HG02970 (cell line): ENCODE results near the gene SRPRB.

ENCODE experiments used
- ATAC-seq: cut with Tn5 transposase; IDR thresholded peaks from one replicate; pipeline ENCODE4 v1.9.1; 2021; ENCODE audit warnings: mild to moderate bottlenecking, moderate library complexity, moderate number of reproducible peaks; ENCODE audit not compliant: unreplicated experiment, low FRiP score

SRPRB gene

GRCh38 chr3:133840055-133840737 is 34.6 kb downstream of the SRPRB start:
- no peak for ATAC-seq

- ATAC-seq: no peak
Observed at GRCh38 chr3:133840767-133841166, 35.2 kb downstream of the SRPRB start.

- ATAC-seq: no peak
Observed at GRCh38 chr3:133841196-133841595, 35.6 kb downstream of the SRPRB start.

DNA sequence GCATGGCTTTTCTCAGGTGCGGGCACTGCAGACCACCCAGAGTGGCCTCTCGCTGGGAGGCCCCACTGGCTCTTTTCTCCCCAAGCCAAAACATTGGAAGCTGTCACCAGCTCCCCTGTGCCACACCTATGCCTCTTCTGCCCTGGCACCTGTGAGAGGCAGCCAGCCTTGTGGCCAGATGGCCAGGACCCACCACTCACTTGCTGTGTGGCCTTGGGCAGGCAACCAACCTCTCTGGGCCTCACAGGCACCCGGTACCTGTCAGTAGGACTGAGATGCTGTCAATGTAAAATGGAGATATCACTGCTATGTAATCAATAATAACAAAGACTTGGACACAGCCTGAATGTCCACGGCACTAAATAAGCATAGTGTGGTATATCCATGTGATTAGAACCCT is 36.5 kb downstream of the SRPRB start:
- no peak for ATAC-seq

DNA sequence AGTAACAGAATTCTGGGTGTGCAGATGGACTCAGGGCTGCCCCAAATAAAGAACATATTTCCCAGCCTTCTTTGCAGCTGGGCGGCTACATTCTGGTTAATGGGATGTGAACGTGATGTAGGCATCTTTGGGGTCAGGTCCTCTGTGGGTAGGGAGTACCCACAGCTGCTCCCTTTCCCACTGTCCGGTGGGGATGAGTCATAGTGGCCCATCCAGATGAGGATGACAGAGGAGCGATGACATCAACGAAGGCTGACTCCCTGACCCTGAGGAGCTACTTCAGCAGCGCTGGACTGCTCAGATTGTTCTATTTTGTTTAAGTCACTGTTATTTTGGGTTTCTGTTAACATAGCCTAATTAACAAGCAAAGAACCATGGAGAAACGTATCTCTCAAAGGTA is 38.0 kb downstream of the SRPRB start:
- no peak for ATAC-seq

DNA sequence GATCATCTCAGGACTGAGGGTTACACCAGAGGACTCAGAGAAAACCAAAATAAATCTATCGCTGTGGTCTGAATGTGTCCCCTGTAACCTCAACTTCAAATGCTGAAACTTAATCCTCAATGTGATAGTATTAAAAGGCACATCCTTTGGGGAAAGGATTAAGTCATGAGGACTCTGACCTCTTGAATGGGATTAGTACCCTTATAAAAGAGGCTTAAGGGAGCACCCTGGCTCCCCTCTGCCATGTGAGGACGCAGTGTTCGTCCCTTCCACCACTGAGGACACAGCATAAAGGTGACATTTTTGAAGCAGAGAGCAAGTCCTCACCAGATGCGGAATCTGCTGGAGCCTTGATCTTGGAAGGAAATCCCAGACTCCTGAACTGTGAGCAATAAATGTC is 39.5 kb downstream of the SRPRB start:
- no peak for ATAC-seq

DNA sequence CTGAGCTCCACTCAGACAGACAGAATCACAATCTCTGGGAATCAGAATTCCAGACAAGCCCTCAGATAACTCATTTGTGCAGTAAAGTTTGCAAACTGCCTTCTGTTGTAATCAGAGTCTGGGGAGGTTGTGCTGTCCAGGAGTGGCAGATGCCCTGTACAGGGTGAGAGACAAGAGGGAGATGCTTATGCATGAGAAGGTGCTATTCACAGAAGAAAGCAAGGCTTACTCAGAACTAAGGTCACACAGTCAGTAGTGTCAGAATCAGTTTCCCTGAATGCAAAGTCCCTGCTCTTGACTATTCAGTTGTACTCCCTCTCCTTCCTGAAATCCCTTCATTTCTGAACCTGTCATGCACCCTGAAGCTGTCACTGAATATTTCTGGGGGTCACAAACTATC is 43.7 kb downstream of the SRPRB start:
- no peak for ATAC-seq

- no peak for ATAC-seq
Observed at GRCh38 chr3:133850034-133850433, 44.4 kb downstream of the SRPRB start.

DNA sequence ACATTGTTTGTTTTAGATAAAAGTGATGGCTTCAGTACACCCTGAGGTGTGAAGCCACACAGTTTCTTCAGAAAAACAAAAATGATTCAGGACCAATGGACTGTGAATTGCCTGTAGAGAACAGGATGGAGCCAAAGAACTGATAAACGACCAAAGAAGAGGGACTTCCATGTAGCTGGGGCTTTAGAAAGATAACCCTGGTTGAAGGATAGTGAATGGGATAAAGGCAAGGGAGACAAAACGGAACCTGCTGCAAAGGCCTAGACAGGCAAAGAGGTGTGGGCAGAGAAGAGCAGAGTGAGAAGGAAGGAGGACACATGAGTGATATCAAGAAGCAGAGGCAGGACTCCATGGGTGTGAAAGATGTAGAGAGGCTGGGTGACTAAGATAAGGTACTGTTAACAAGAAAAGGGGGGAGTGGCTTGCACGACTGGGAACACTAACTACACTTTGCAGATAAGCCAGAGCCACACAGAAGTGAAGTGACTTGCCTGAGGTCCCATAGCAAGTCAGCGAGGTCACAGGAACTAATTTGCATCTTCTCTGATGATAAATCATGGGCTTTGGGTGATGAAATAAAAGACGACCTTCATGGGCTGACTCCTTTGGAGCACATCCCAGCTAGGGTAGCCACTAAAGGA is 45.8 kb downstream of the SRPRB start:
- ATAC-seq: no peak

- ATAC-seq: no peak
Observed at GRCh38 chr3:133851931-133852330, 46.3 kb downstream of the SRPRB start.

DNA sequence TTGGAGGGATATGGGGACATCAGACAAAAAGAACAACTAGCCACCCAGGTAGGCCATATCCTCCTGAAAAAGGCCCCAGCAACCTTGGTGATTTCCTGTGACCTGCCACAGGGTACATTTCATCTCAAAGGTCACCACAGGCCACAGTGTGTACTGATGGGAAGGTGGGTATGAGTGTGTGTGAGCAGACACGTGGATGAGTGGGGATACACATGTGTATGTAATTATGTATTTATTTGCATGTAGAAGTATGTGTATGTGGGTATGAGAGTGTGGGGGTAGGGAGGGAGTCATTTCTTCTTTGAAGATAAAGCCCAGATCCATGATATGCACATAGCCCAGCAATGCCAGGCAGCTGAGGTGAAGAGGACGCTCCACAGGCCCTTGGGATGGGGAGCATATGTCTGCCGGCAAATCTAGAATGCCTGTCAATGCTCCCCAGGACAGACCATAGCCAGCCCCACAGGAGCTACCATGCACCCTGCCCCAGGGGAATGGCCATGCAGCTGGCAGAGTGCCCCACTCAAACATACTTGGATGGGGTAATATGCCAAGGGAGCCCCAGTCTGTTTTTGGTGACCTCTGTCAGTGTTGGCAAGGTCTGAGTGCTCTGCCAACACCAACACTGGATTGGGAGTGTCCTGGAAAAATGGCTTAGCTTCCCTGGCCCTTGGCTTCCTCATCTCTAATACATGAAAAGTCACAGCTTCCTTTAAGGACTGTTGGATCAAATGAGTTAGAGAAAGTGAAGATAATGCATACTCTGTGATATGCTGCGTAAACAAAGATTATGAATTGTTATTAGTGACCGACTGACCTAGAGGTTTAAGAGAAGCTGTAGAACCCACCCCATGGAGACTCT is 47.7 kb downstream of the SRPRB start:
- no peak for ATAC-seq

DNA sequence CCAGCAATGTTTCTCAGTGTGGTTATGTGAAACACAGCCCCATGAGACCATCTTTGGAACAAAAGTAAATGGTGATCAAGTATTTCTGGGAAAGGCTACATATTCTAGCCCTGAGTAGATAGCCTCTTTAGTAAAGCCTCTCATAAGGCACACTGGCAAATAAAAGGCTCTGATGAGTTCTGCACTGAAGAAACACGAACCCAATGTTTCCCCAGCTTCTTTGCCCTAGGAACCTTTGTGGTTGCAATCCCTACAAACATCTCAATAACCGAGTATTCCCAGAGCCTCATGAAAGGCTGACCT is 48.3 kb downstream of the SRPRB start:
- no peak for ATAC-seq

DNA sequence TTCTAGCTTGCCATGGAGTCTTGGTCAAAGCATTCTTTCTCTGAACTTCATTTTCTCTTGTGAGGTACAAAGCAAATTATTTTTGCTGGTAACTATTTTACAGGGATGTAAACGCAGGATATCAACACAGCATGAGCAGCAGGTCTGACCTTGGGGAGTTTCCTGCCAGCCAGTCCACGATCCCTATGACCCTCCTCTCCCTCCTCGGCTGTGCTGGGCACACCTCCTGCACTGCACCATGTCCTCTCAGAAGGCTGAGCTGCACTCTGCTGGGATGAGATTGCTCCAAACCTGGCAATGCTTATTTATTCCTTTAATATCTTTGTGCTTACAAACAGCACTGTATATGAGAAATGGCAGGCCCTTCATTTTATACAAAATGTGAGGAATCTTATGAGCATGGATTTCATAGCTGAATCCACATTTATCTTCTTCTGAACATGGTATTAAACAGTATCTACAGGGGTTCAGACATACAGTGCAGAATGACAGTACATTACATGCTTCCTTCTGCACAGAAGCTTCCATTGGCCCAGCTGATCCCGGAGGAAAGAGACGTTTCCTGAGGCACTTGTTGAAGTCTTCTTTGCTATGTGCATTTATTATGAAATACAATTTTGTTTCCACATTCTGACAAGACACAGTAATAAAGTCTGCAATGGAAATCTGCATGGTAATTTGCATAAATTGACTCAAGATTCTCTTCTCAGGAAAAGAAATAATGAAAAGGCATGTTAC is 48.8 kb downstream of the SRPRB start:
- no peak for ATAC-seq

- no peak for ATAC-seq
Observed at GRCh38 chr3:133855002-133855370, 49.4 kb downstream of the SRPRB start.

DNA sequence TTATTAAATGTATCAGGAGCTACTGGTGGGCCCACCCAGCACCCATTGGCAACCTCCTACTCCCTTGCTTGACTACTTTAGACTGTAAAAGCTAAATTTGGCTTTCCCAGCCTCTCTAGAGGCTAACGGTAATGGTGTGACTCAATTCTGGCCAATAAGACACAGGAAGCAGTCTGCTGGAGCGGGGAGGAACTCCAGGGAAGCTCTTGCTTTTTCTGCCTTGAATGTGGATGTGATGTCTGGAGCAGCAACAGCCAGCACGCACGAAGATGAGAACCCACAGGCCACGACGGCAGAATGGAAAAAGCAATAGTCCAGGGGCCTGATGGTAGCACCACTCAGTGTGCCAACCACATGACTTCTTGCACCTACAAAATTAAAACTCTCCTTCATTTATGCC is 50.2 kb downstream of the SRPRB start:
- no peak for ATAC-seq

DNA sequence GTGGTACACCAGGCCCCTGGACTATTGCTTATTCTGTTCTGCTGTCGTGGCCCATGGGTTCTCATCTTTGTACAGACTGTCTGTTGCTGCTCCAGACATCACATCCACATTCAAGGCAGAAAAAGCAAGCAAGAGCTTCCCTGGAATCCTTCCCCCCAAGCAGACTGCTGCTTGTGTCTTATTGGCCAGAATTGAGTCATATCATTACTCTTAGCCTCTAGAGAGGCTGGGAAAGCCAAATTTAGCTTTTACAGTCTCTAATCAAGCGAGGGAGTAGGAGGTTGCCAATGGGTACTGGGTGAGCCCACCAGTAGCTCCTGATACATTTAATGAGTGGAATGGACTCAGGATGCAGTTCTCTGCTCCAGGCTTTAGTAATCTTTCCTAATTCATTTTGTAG is 50.7 kb downstream of the SRPRB start:
- no peak for ATAC-seq

DNA sequence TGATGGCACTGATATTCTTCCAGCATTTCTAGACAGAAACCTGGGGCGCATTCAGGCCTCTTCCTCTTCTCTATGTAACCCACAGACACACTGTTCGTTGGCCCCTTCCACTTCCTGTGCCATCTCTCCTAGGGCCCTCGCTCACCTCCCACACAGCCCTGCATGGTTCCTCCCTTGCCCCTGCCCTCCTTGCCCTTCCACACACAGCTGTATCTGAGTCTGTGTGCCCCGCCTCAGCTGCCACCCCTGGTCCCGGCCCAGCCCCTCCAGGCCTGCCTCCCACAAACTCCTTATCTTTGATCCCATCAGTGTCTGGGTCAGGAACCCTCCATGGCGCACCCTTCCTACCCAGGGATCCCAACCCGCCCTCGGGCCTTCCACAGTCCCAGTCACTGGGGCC is 52.2 kb downstream of the SRPRB start:
- no peak for ATAC-seq

- ATAC-seq: no peak
Observed at GRCh38 chr3:133859381-133860234, 54.0 kb downstream of the SRPRB start.

GRCh38 chr3:133860519-133860918 is 54.9 kb downstream of the SRPRB start:
- no peak for ATAC-seq

DNA sequence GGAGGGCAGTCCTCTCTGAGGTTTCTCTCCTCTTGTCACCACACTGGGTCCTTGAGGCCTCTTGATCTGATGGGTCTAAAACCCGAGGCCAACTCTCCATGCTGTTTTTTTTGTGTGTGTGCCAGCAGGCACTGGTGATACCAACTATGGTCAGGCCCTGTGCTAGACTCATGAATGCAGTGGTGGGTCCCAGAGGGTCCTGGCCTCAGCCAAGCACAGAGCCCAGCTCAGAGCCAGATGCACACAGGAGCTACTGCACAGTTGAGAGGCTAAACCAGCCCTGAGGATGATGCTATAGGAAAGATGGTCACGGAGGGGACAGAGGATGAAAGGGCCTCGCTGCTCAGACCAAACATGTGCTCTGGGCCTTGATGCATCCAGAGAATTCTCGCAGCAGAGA is 56.5 kb downstream of the SRPRB start:
- ATAC-seq: no peak
